ENCODE data around the gene GNPAT.
"Not testable (repeated sequence)": the region's sequence is repeated elsewhere in the genome, so short reads cannot be mapped to it uniquely, and the experiment has no call there.

GNPAT gene

DNA sequence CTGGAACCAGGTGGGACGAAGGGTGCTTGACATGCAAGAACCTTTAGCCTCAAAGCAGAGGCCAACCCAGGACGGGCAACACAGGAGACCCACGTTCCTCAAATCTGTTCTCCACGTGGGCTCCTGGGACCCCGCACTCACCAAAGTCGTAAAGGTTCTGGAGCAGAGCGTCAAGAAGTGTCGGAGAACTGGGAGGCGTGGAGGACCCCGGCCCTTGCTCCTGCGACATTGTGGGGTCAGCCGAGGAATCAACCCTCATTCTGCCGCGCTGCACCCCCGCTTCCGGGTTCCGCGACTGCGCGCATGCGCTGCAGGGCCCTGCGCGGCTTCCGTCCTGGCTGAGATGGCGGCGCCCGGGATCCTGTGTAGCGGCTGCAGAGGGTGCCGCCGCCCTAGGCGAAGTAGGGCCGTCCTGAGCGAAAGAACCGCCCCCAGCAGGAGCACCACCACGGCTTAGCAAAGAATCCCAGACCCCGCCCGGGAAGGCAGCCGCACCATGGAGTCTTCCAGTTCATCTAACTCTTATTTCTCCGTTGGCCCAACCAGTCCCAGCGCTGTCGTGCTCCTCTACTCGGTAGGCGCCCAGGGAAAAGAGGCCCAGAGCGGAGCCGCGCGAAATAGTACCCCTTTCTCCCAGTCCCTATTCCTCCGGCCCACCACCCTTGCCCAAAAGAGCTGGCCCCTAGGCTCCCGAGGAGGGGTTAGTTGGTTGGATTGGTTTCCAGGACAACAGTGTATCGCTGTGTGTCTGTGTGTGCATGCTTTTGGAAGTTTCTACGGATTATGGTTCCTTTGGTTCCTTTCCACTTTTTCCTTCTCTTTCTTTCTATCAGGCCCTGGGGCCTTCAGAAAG is at the start of gene GNPAT:
Gene GNPAT, plus strand, starts transcription at position 330 of the 853 bp plus-strand sequence. Its CDS starts 167 bp downstream, at position 497.
- peak; percentile 94 for DNase-seq

DNA sequence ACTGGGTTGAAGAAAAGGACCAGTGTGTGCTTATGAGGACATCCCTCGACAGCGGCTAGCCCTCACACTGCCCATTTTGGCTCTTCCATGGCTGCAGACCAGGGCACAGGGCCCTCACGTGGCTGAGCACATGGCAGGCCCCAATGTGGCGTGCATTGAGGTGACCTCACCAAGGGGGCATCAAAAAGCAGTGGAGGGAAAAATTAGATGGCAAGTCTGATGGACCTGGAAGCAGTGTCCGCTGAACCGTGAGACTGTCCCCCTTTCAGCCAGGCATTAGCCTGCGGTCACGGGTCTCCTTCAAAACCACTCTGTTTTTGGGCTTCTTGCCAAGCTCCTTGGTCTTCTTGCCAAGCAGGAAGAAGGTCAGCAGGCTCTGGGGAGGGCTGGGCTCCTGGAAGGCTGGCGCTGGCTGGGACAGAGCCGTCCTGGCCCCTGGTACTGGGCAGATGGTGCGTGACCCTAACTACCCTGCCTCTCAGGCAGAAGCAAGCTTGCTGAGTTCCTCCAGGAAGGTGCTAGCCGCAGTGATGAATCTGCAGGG is 48.3 kb upstream of the GNPAT start:
- no peak for DNase-seq

- DNase-seq, result no peak
Measured at GRCh38 chr1:231193710-231194340, 47.2 kb upstream of the GNPAT start.

DNA sequence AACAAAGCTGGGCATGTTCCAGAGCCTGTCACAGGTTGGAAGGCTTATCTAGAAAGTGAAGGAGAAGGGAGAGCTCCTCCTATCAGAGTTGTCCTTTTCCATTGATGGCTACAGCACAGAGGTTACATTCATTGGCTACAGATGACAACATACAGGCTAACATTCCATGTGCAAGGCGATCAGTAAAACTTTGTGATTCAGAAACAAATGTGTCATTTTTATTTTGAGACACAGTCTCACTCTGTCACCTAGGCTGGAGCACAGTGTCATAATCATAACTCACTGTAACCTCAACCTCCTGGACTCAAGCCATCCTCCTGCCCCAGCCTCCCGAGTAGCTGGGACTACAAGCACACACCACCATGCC is 46.6 kb upstream of the GNPAT start:
- DNase-seq, result no peak

GRCh38 chr1:231194843-231195516 is 46.0 kb upstream of the GNPAT start:
- no peak for DNase-seq

DNA sequence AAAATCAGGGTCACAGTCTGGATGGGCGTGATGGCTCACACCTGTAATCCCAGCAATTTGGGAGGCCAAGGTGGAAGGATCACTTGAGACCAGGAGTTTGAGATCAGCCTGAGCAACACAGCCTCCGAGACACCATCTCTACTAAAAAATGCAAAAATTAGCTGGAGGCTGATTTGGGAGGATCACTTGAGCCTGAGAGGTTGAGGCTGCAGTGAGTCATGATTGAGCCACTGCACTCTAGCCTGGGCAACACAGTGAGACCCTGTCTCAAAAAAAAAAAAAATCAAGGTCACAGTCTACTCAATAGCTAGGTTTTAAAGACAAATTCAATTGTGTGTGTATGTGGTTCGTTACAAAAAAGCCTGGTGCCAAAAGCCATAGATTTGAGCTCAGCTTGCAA is 44.7 kb upstream of the GNPAT start:
- no peak for DNase-seq

DNA sequence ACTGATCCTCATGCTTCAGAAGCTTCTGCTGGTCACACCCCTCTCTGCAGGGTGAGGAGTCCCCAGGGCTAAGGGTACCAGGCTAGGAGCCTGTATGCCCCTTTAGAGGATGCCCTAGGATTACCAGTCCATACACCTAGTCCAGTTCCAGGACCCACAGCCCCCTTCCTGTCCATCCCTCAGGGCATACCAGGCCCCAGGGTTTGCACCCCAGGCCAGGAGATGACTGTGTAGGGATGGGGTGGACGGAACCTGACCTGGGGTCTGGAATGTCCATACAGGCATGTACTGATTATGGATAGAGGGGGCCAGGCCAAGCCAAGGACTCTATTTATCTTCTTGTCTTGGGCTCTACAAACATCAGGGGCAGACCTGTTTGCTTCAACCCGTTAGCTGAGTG is 44.3 kb upstream of the GNPAT start:
- DNase-seq, result no peak

DNA sequence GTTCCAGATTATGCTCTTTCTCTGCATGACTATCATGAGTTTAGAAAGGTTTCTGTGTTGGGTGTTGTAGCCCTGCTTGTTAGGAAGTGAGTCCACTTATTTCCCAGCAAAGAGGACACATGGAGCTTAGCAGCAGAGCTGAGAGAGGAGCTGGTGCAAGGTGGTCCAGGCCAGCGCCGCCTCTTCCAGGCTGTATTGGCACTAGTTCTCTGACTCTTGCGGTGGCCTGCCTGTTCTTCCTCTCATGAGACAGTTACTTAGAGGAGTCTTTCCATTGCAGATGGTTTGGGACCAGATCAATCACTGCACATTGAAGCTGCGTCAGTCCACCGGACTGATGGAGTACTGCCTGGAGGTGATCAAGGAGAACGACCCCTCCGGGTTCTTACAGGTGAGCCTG is 41.1 kb upstream of the GNPAT start:
- DNase-seq, result no peak

GRCh38 chr1:231200388-231201031 is 40.5 kb upstream of the GNPAT start:
- no peak for DNase-seq

DNA sequence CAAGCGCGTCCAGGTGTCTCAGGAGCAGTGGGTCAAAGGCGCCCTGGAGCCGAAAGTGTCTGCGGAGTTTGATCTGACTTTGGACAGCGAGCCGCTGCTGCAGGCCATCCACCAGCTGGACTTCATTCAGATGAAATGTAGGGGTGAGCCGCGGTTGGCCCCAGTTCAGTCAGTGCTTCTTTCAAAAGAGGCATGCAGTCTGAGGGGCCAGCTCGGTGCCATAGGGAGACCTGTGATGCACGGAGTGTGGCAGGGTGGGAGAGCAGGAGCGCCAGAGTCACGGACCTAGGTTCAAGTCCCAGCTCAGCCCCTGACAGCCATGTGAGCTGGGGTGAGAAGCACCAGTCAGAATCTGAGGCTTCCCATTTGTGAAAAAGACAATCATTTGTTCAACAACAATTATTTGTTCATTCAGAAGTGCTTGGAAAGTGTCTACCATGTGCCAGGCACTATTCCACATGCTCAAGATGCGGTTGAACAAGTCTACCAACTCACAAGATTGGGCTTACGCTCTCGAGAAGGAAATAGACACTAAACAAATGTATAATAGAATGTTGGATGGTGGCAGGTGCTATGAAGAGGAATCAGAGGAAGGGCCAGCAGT is 39.5 kb upstream of the GNPAT start:
- no peak for DNase-seq

DNA sequence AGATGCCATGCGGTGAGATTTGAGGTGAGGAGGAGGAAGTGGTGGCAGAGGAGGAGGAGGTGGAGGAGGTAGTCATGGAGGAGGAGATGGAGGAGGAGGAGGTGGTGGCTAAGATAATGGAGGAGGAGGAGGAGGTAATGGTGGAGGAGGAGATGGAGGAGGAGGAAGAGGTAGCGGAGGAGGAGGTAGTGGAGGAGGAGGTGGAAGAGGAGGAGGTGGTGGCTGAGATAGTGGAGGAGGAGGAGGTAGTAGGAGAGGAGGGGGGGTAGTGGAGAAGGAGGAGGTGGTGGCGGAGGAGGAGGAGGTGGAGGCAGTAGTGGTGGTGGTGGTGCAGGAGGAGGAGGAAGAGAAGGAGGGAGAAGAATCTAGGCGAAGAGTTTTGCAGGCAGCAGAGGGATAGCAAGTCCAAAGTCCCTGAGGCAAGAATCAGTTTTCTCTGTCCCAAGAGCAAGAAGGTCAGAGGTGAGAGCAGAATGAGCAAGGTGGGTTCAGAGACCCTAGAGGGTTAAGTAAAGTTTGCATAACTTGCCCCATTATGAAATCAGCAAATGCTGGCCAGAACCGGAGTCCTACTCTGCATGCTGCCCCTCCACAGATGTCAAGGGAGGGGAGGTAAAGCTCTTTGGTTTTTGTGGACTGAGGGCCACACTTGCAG is 38.9 kb upstream of the GNPAT start:
- no peak for DNase-seq

DNA sequence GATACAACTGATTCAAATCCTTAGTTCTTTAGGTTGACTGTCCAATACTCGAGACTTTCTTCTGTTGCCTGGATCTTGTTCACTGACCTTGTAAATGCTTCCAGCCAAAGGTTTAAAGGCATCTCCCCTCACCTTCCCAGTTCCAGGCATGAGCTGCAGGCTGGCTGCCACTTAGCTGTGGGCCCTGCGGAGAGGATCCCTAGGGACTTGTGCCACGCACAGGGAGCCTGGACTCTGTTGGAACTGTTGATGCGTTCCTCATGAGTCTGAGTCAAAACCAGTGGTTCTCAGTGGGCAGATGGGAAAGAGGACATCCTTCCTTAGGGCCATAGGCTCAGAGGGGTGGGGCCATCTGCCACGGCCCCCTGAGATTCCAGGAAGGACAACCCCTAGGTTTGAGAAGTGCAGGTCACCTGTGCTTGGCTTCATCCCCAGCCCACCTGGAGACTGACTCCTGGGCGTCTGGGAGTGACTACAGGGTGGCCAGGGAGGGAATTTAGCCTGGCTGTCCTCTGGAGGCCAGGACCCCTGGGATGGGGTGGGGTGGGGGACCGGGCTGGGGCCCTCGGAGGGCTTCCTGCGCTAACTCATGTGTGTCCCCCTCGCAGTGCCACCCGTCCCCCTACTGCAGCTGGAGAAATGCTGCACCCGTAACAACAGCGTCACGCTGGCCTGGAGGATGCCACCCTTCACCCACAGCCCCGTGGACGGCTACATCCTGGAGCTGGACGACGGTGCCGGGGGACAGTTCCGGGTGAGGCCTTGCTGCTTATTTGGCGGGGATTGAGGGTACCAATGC is 37.6 kb upstream of the GNPAT start:
- no peak for DNase-seq

GRCh38 chr1:231206856-231207255 is 34.2 kb upstream of the GNPAT start:
- DNase-seq, result no peak

DNA sequence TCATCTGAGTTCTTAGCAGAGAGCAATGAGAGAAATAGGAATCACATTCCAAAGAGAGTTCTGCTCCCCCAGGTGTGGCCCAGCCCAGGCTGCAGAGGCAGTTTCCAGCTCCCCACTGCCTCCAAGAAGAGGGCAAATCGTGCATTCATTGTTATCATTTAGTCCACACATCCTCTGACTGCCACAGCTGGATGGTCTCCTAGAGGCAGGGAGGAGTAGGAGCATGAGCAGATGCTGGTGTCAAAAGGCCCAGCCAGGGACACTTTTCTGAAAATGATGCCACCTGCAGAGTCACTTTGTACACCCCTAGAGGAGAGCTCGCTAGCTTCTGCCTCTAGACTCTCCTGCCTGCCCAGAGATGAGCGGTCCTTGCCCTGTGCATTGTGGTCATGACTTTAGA is 33.6 kb upstream of the GNPAT start:
- no peak for DNase-seq

DNA sequence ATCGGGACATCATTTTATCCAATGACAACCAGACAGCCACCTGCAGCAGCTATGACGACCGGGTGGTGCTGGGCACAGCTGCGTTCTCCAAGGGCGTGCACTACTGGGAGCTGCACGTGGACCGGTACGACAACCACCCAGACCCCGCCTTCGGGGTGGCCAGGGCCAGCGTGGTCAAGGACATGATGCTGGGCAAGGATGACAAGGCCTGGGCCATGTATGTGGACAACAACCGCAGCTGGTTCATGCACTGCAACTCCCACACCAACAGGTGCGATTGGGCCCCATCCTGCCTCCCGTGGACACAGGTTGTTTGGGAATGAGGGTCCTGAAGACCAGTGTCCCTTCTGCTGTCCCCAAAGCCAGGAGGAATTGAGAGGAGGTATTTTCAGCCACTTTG is 32.0 kb upstream of the GNPAT start:
- no peak for DNase-seq

DNA sequence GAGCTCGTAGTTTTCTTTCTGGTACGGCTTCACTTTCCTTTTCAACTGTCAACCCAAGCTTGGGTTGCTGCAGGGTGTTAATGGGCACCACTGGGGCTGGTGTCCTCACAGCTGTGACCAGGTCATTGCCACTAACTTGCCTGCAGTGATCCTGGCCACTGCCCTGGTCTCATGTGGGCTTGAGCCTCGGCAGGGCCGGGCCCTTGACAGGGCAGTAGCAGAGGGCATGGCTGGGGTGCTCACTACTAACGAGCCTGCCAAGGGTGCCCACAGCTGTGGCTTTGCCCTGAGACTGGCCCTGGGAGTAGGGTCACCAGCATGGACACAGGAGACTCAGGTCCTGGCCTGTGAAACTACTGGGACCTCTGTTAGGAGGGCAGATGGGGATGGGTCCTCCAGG is 31.5 kb upstream of the GNPAT start:
- DNase-seq, result no peak

- no peak for DNase-seq
Measured at GRCh38 chr1:231210126-231210525, 30.9 kb upstream of the GNPAT start.

DNA sequence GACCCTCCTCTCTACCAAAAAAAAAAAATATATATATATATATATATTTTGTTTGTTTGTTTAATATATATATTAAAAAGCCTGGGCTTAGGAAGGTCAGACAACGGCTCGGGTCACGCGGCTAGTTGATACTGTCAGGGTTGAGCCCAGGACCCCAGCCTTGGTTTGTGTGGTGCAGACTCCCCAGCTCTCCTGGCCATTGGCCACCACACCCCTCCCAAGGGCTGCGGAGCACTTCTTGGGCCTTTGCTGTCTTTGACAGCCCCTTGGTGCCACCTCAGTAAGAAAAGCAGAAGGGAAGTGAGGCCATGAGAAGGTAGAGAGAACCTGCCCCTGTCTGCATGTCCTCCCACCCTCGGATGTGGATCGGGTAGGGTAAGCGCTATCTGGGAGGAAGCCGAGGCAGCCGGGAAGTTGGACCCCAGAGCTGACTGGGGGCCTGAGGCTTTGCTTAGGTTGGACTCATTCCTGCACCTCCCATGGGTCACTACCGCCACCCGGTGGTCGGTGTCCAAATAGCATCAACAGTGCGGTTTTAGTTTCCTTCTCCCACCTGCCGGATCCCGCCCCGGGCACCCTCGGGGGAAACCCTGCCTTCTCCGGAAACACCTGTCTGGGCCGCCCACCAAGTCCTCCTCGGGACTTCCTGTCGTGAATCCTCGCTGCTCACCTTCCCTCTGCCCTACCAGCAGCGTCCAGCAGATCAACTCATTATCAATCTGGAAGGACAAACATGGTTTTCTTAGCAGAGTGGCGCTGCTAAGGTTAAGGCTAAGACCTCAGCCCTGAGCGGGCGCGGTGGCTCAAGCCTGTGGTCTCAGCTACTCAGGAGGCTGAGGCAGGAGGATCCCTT is 29.8 kb upstream of the GNPAT start:
- peak; percentile 93 for DNase-seq

- DNase-seq, result not testable (repeated sequence)
Measured at GRCh38 chr1:231212301-231212700, 28.7 kb upstream of the GNPAT start.

- DNase-seq, result no peak
Measured at GRCh38 chr1:231213831-231214573, 27.0 kb upstream of the GNPAT start.

Measured in activated CD4-positive, alpha-beta T cell treated with anti-CD3 and anti-CD28 coated beads, Interleukin-2, Interleukin-6, amounts not matched to agents 100 ng/mL and 50 ng/mL, durations not matched to agents 16 hours and 8 hours (primary cell).